ENCODE results near the gene MTO1. TPM values are rescaled to one million over a fixed set of nuclear protein-coding genes. Genes with fewer than 3 reads are reported as not detected.
"Not testable (repeated sequence)": the region's sequence is repeated elsewhere in the genome, so short reads cannot be mapped to it uniquely, and the experiment has no call there.

Gene MTO1
- polyA plus RNA-seq, 1 of the 3 experiments (the other 2 are of a cell fraction) = 11.4 TPM

DNA sequence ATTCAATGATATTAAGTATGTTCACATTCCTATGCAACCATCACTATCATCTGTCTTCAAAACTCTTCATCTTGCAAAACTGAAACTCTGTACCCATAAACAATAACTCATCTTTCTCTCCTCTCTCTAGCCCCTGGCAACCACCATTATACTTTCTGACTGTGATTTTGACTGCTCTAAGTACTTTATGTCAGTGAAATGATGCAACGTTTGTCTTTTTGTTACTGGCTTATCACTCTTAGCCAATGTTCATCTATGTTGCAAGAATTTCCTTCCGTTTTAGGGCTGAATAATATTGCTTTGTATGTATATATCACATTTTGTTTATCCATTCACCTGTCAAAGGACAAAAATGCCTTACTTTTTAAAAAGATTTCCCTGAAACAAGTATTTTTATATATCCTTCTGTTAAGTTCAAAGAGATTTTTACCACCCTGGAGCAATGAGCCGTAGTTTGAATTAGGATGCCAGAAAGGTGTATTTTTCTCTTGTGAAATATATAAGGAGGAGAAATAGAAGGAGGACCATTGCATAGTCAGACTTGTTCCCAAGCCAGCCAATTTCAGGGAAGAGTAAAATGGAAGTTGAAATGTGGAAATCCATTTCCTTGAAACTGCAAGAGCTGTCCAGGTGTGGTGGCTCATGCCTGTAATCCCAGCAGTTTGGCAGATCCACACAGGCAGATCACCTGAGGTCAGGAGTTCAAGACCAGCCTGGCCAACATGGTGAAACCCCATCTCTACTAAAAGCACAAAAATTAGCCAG, 5.5 kb upstream of the MTO1 start:
- ChIA-PET CTCF (no interaction called here), POLR2A (no interaction called here)
- 40% methylated on average over 3 of the region's 3 CpGs for WGBS (ENCODE audit: low lambda C conversion rate)
- no peak overlapping the region for H3K9ac ChIP-seq
- no peaks in the 10 kb centered on the region for H3K9me2 ChIP-seq
- no peaks in the 10 kb centered on the region for H3K9me3 ChIP-seq
- no peak overlapping the region for H3K4me2 ChIP-seq
- H2AFZ ChIP-seq (ENCODE audit: low read depth) = no peak overlapping the region
- TF ChIP-seq EP300 (IDR thresholded peaks at IDR 0.05; ENCODE audit: borderline replicate concordance in 1 of 2, low read depth in 1 of 2, low read length in 1 of 2) (no peak), IRF3 (IDR thresholded peaks at IDR 0.05; ENCODE audit: low read depth, low read length) (no peak), PBX3 (IDR thresholded peaks at IDR 0.05) (no peak), NRF1 (IDR thresholded peaks at IDR 0.05; ENCODE audit: low read depth, low read length) (no peak), RXRA (IDR thresholded peaks at IDR 0.05; ENCODE audit: borderline replicate concordance, low read depth) (no peak), TCF12 (IDR thresholded peaks at IDR 0.05) (no peak), FOXM1 (IDR thresholded peaks at IDR 0.05; ENCODE audit: low read depth) (no peak), MAX (IDR thresholded peaks at IDR 0.05; ENCODE audit: low read depth) (no peak)
- TF ChIP-seq, protein P1, sequence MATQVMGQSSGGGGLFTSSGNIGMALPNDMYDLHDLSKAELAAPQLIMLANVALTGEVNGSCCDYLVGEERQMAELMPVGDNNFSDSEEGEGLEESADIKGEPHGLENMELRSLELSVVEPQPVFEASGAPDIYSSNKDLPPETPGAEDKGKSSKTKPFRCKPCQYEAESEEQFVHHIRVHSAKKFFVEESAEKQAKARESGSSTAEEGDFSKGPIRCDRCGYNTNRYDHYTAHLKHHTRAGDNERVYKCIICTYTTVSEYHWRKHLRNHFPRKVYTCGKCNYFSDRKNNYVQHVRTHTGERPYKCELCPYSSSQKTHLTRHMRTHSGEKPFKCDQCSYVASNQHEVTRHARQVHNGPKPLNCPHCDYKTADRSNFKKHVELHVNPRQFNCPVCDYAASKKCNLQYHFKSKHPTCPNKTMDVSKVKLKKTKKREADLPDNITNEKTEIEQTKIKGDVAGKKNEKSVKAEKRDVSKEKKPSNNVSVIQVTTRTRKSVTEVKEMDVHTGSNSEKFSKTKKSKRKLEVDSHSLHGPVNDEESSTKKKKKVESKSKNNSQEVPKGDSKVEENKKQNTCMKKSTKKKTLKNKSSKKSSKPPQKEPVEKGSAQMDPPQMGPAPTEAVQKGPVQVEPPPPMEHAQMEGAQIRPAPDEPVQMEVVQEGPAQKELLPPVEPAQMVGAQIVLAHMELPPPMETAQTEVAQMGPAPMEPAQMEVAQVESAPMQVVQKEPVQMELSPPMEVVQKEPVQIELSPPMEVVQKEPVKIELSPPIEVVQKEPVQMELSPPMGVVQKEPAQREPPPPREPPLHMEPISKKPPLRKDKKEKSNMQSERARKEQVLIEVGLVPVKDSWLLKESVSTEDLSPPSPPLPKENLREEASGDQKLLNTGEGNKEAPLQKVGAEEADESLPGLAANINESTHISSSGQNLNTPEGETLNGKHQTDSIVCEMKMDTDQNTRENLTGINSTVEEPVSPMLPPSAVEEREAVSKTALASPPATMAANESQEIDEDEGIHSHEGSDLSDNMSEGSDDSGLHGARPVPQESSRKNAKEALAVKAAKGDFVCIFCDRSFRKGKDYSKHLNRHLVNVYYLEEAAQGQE (IDR thresholded peaks at IDR 0.05; ENCODE audit: low read depth, low read length) = no peak
- DNase-seq = no peak
- 0 out of 2 replicates have a peak, but pooled peaks cover 7% of the 10 kb centered on the region for H3K27me3 ChIP-seq (ENCODE audit: insufficient read depth)
- no peaks in the 10 kb centered on the region for H3K79me2 ChIP-seq (ENCODE audit: insufficient read depth)
- no peak overlapping the region for H3K27ac ChIP-seq (ENCODE audit: low read depth in 2 of 2, low read length in 1 of 2)
- no peaks in the 10 kb centered on the region for H3K36me3 ChIP-seq (replicated peaks in 1 of 2; ENCODE audit: control insufficient read depth in 1 of 2, insufficient read depth in 2 of 2, low read length in 1 of 2)
- peaks cover 0 to 2% of the 10 kb centered on the region in 2 experiments; a peak in 1 of 4 replicates for H3K4me1 ChIP-seq (ENCODE audit: control insufficient read depth in 1 of 2, insufficient read depth in 2 of 2, low read depth in 1 of 2, low read length in 1 of 2)
- no peaks in the 10 kb centered on the region for H3F3A ChIP-seq (replicated peaks; ENCODE audit: insufficient read depth)
- H4K20me1 ChIP-seq (ENCODE audit: insufficient read depth) = no peaks in the 10 kb centered on the region
- no peak overlapping the region for H3K4me3 ChIP-seq (ENCODE audit: low read depth in 2 of 2, low read length in 1 of 2)

DNA sequence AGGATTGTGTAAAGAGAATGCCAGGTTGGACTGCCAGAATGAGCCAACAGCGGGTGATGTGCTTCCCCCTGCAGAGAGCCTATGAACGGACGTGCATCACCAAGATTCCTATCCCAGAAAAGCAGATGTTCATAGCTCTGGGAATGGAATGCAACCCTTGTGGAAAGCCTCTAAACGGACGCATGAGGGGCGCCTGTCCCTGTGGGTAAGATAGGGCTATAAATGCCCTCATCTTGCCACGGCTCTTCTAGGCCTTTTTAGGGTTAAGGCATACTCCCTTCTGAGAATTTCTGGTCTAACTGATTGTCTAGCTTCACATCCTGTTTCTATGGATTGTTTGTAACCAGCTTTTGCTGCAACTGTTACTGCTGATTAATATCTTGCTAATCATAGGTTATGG, 2.1 kb upstream of the MTO1 start:
- H3K9me3 ChIP-seq; POLR2A ChIA-PET; CTCF ChIA-PET; H3K4me3 ChIP-seq (ENCODE audit: low read depth in 2 of 2, low read length in 1 of 2); H3K4me2 ChIP-seq; DNase-seq; H2AFZ ChIP-seq (ENCODE audit: low read depth); H3K36me3 ChIP-seq (replicated peaks in 1 of 2; ENCODE audit: control insufficient read depth in 1 of 2, insufficient read depth in 2 of 2, low read length in 1 of 2); H3F3A ChIP-seq (replicated peaks; ENCODE audit: insufficient read depth); H3K9ac ChIP-seq; H3K4me1 ChIP-seq (ENCODE audit: control insufficient read depth in 1 of 2, insufficient read depth in 2 of 2, low read depth in 1 of 2, low read length in 1 of 2); H3K27me3 ChIP-seq (ENCODE audit: insufficient read depth); H3K27ac ChIP-seq (ENCODE audit: low read depth in 2 of 2, low read length in 1 of 2); H3K9me2 ChIP-seq; H4K20me1 ChIP-seq (ENCODE audit: insufficient read depth): not testable (repeated sequence)
- 79% methylated on average over 5 of the region's 7 CpGs for WGBS (ENCODE audit: low lambda C conversion rate)
- peaks cover 27% of the 10 kb centered on the region for H3K79me2 ChIP-seq (ENCODE audit: insufficient read depth)
